H1 (cell line): ENCODE measurements around the gene ERN2. TPM values are rescaled to one million over a fixed set of nuclear protein-coding genes. Genes with fewer than 3 reads are reported as not detected.

Experiments used
- CTCF ChIA-PET: fragments of 300-600 bp; sonication (Branson Sonifier 250); formaldehyde crosslinking; loops from one replicate; lab custom pipeline; 2021; ENCODE audit not compliant: partially characterized antibody; lab: Charles Lee
- POLR2A ChIA-PET: fragments of 300-600 bp; sonication (Branson Sonifier 250); formaldehyde crosslinking; loops from one replicate; lab custom pipeline; 2021; ENCODE audit warnings: inconsistent platforms; ENCODE audit not compliant: partially characterized antibody; lab: Charles Lee
- DNase-seq, 2 experiments: peaks; one replicate each; pipeline versions ENCODE4 v3.0.0 to v3.0.0-alpha.2; 2010 to 2022; ENCODE audit warnings: low spot score in 2 of 2, low read depth in 1 of 2, mixed read lengths in 1 of 2
- FAIRE-seq: peaks from 2 replicates; lab custom pipeline; 2011; peaks lifted over from hg19 to GRCh38; lab: Jason Lieb, UNC
- H2AFZ ChIP-seq: 2 replicates; pipeline ENCODE4 v1.8.1; 2012; ENCODE audit warnings: low read length, inconsistent platforms
- H2AK5ac ChIP-seq: 2 replicates; pipeline ENCODE4 v1.6.1; 2013; ENCODE audit warnings: low read depth, low read length
- H2BK120ac ChIP-seq: replicated peaks from 2 replicates; pipeline ENCODE3; 2013; ENCODE audit warnings: low read depth, low read length, inconsistent platforms
- H2BK12ac ChIP-seq: 2 replicates; pipeline ENCODE4 v1.6.1; 2013; ENCODE audit warnings: low read depth, low read length
- H2BK15ac ChIP-seq: 2 replicates; pipeline ENCODE4 v1.6.1; 2013; ENCODE audit warnings: low read length
- H2BK20ac ChIP-seq: 2 replicates; pipeline ENCODE4 v1.6.1; 2013; ENCODE audit warnings: low read length
- H2BK5ac ChIP-seq: 2 replicates; pipeline ENCODE4 v1.6.1; 2013; ENCODE audit warnings: low read depth, low read length
- H3K14ac ChIP-seq: 2 replicates; pipeline ENCODE4 v1.6.1; 2013; ENCODE audit warnings: inconsistent platforms; ENCODE audit not compliant: insufficient read length
- H3K18ac ChIP-seq: 2 replicates; pipeline ENCODE4 v1.6.1; 2013; ENCODE audit warnings: low read length; ENCODE audit errors: extremely low read depth
- H3K23ac ChIP-seq: 2 replicates; pipeline ENCODE4 v1.6.1; 2013; ENCODE audit warnings: inconsistent platforms; ENCODE audit not compliant: insufficient read length
- H3K23me2 ChIP-seq: 2 replicates; pipeline ENCODE4 v1.6.1; 2013; ENCODE audit warnings: low read depth, low read length
- H3K27ac ChIP-seq: 2 replicates; pipeline ENCODE4 v1.6.1; 2011; ENCODE audit warnings: low read depth, low read length, inconsistent platforms
- H3K27me3 ChIP-seq, 4 experiments: replicated peaks in 1 of 4; 1 replicate in 1 of 4; 2 replicates in 3 of 4; pipeline versions ENCODE4 v1.6.1 to v1.8.1; 2011 to 2013; ENCODE audit warnings: low read length in 3 of 4, mild to moderate bottlenecking in 3 of 4, inconsistent platforms in 2 of 4, mixed read lengths in 2 of 4, moderate library complexity in 1 of 4; ENCODE audit not compliant: control insufficient read depth in 3 of 4, insufficient read depth in 3 of 4; ENCODE audit errors: extremely low read depth in 1 of 4
- H3K36me3 ChIP-seq, 4 experiments: 2 replicates each; pipeline versions ENCODE4 v1.6.1 to v1.8.1; 2011 to 2013; ENCODE audit warnings: mild to moderate bottlenecking in 4 of 4, low read length in 3 of 4, moderate library complexity in 2 of 4, control low read depth in 1 of 4, inconsistent platforms in 1 of 4; ENCODE audit not compliant: insufficient read depth in 4 of 4, control insufficient read depth in 2 of 4
- H3K4ac ChIP-seq: replicated peaks from 2 replicates; pipeline ENCODE3; 2013; ENCODE audit warnings: low read length, low read depth, mixed read lengths, inconsistent platforms; ENCODE audit not compliant: insufficient read length
- H3K4me1 ChIP-seq, 4 experiments: replicated peaks in 1 of 4; 1 replicate in 1 of 4; 2 replicates in 3 of 4; pipeline versions ENCODE4 v1.6.1 to v1.8.1; 2011 to 2013; ENCODE audit warnings: low read length in 3 of 4, inconsistent platforms in 2 of 4, mixed read lengths in 1 of 4; ENCODE audit not compliant: insufficient read depth in 4 of 4, control insufficient read depth in 3 of 4
- H3K4me2 ChIP-seq, 2 experiments: 2 replicates each; pipeline versions ENCODE4 v1.6.1 to v1.8.1; 2011 to 2013; ENCODE audit warnings: low read depth in 2 of 2, low read length in 2 of 2, control low read depth in 1 of 2, inconsistent platforms in 1 of 2, mild to moderate bottlenecking in 1 of 2; ENCODE audit not compliant: insufficient read depth in 1 of 2
- H3K4me3 ChIP-seq, 4 experiments: fragments of 200-600, 300-600 bp in 1 of 4; sonication (generic), shearing (Covaris generic), sonication (Bioruptor Twin) in 1 of 4; 2 replicates each; pipeline versions ENCODE4 v1.5.1 to v1.8.1; 2011 to 2016; ENCODE audit warnings: low read length in 4 of 4, low read depth in 3 of 4, control low read depth in 2 of 4, inconsistent platforms in 2 of 4, mild to moderate bottlenecking in 2 of 4, mixed read lengths in 1 of 4, moderate library complexity in 1 of 4; ENCODE audit not compliant: insufficient read depth in 2 of 4; ENCODE audit errors: extremely low read depth in 1 of 4
- H3K56ac ChIP-seq: replicated peaks from 2 replicates; pipeline ENCODE3; 2013; ENCODE audit warnings: low read depth, mild to moderate bottlenecking, mixed read lengths, low read length, inconsistent platforms; ENCODE audit not compliant: insufficient read length
- H3K79me1 ChIP-seq: 2 replicates; pipeline ENCODE4 v1.6.1; 2013; ENCODE audit warnings: low read depth, low read length, control low read depth
- H3K79me2 ChIP-seq, 2 experiments: 2 replicates each; pipeline versions ENCODE4 v1.6.1 to v1.8.1; 2012 to 2013; ENCODE audit warnings: low read length in 2 of 2, mild to moderate bottlenecking in 2 of 2, inconsistent platforms in 1 of 2; ENCODE audit not compliant: insufficient read depth in 2 of 2, control insufficient read depth in 1 of 2
- H3K9ac ChIP-seq, 4 experiments: replicated peaks in 1 of 4; 1 replicate in 1 of 4; 2 replicates in 3 of 4; pipeline versions ENCODE4 v1.6.1 to v1.8.1; 2011 to 2013; ENCODE audit warnings: low read depth in 3 of 4, low read length in 3 of 4, control low read depth in 2 of 4, mild to moderate bottlenecking in 2 of 4, moderate library complexity in 2 of 4, inconsistent platforms in 1 of 4; ENCODE audit errors: extremely low read depth in 1 of 4
- H3K9me3 ChIP-seq, 2 experiments: 2 replicates each; pipeline versions ENCODE4 v1.6.1 to v1.8.1; 2012 to 2013; ENCODE audit warnings: mild to moderate bottlenecking in 2 of 2, moderate library complexity in 2 of 2, control low read depth in 1 of 2, inconsistent platforms in 1 of 2, low read depth in 1 of 2, low read length in 1 of 2, mixed read lengths in 1 of 2; ENCODE audit not compliant: insufficient read depth in 2 of 2
- H4K20me1 ChIP-seq, 2 experiments: replicated peaks in 1 of 2; 2 replicates each; pipeline versions ENCODE3 to v1.8.1; 2011 to 2013; ENCODE audit warnings: inconsistent platforms in 2 of 2, low read length in 2 of 2, mild to moderate bottlenecking in 1 of 2; ENCODE audit not compliant: insufficient read depth in 2 of 2, control insufficient read depth in 1 of 2
- H4K5ac ChIP-seq: 2 replicates; pipeline ENCODE4 v1.6.1; 2013; ENCODE audit warnings: low read length, low read depth, mixed read lengths, inconsistent platforms; ENCODE audit not compliant: insufficient read length
- H4K8ac ChIP-seq: 2 replicates; pipeline ENCODE4 v1.8.0; 2013; ENCODE audit warnings: mild to moderate bottlenecking, moderate library complexity, low read length, inconsistent platforms; ENCODE audit not compliant: insufficient read depth; ENCODE audit errors: extremely low read depth
- H4K91ac ChIP-seq: replicated peaks from 2 replicates; pipeline ENCODE3; 2013; ENCODE audit warnings: low read length, mixed read lengths, inconsistent platforms; ENCODE audit not compliant: insufficient read length
- BCL11A ChIP-seq, 2 experiments: IDR thresholded peaks; one replicate each; pipeline ENCODE4 v1.6.1; 2011; ENCODE audit warnings: low read depth in 2 of 2, low read length in 2 of 2, mild to moderate bottlenecking in 2 of 2
- CHD1 ChIP-seq: IDR thresholded peaks from 2 replicates; pipeline ENCODE4 v1.6.1; 2012; ENCODE audit warnings: low read depth, low read length, improper control_type of control experiment
- CTBP2 ChIP-seq: IDR thresholded peaks from 2 replicates; pipeline ENCODE4 v1.7.0; 2011; ENCODE audit warnings: borderline replicate concordance, mild to moderate bottlenecking, moderate library complexity, mixed read lengths, low read length; ENCODE audit not compliant: insufficient read depth, insufficient read length
- FOSL1 ChIP-seq: IDR thresholded peaks from 2 replicates; pipeline ENCODE4 v1.6.1; 2011; ENCODE audit warnings: mild to moderate bottlenecking, low read depth, low read length, moderate library complexity; ENCODE audit not compliant: insufficient read depth
- JUN ChIP-seq: IDR thresholded peaks from 2 replicates; pipeline ENCODE4 v1.6.1; 2011; ENCODE audit warnings: low read depth, mild to moderate bottlenecking, improper control_type of control experiment, low read length
- JUND ChIP-seq: IDR thresholded peaks from 2 replicates; pipeline ENCODE4 v1.6.1; 2011; ENCODE audit warnings: mild to moderate bottlenecking, improper control_type of control experiment, low read length
- SIRT6 ChIP-seq: IDR thresholded peaks from one replicate; pipeline ENCODE4 v1.7.1; 2012; ENCODE audit warnings: low read length, inconsistent platforms
- SIX5 ChIP-seq: IDR thresholded peaks from 2 replicates; pipeline ENCODE4 v1.6.1; 2011; ENCODE audit warnings: mild to moderate bottlenecking, low read depth, low read length
- SP1 ChIP-seq: IDR thresholded peaks from 2 replicates; pipeline ENCODE4 v1.6.1; 2011; ENCODE audit warnings: low read depth, low read length
- SUZ12 ChIP-seq: fragments of 200-600 bp; sonication (generic); IDR thresholded peaks from 2 replicates; pipeline ENCODE4 v1.6.1; 2012; ENCODE audit warnings: mild to moderate bottlenecking, inconsistent platforms, low read length, moderate library complexity, mixed read lengths
- WGBS, 2 experiments: shearing (Covaris generic) in 1 of 2; methylation state at CpG; one replicate each; pipeline versions ENCODE4 v1.1.6 to v1.1.7; 2013 to 2015; ENCODE audit warnings: low lambda C conversion rate in 2 of 2, mixed read lengths in 2 of 2, inconsistent platforms in 1 of 2, low coverage in 1 of 2, missing lambda C conversion rate in 1 of 2; ENCODE audit not compliant: insufficient replicate concordance in 2 of 2, insufficient coverage in 1 of 2, insufficient read length in 1 of 2; ENCODE audit errors: extremely low coverage in 1 of 2, missing lambda C conversion rate in 1 of 2; 5-methylcytosine and 5-hydroxymethylcytosine counted together
- polyA plus RNA-seq, 7 experiments: library from polyadenylated mRNA; depleted of rRNA in 3 of 7; stranded (reverse) in 5 of 7; unstranded in 2 of 7; fragments of >200 nt in 5 of 7; fragments of 200-250 nt in 2 of 7; gene quantifications; 1 replicate in 5 of 7; 2 replicates in 1 of 7; 4 replicates in 1 of 7; pipeline versions ENCODE4 v1.2.1 to v1.2.3, GENCODE V29; 2011 to 2013; ENCODE audit warnings: missing spikeins in 2 of 7, mixed read lengths in 2 of 7
- total RNA-seq: library from RNA; stranded (reverse); fragmentation: NEBNext Ultra II Directional; extraction: Animal tissue kit (Norgen Biotek cat#: 25700); gene quantifications from 2 replicates; pipeline ENCODE4 v1.2.1, GENCODE V29; 2021
- TF ChIP-seq, protein P1 (sequence below): IDR thresholded peaks from 2 replicates; pipeline ENCODE4 v1.6.1; 2012; ENCODE audit warnings: inconsistent platforms
- TF ChIP-seq, protein P2 (sequence below): IDR thresholded peaks from 2 replicates; pipeline ENCODE4 v1.6.1; 2011; ENCODE audit warnings: low read depth, mild to moderate bottlenecking, low read length; ENCODE audit not compliant: insufficient read depth

Gene ERN2
- total and polyA plus RNA-seq, 2 of the 8 experiments (the other 6 are each of a cell fraction or from before 2014, with no cell fraction given), result 2.4 to 4.4 TPM

DNA sequence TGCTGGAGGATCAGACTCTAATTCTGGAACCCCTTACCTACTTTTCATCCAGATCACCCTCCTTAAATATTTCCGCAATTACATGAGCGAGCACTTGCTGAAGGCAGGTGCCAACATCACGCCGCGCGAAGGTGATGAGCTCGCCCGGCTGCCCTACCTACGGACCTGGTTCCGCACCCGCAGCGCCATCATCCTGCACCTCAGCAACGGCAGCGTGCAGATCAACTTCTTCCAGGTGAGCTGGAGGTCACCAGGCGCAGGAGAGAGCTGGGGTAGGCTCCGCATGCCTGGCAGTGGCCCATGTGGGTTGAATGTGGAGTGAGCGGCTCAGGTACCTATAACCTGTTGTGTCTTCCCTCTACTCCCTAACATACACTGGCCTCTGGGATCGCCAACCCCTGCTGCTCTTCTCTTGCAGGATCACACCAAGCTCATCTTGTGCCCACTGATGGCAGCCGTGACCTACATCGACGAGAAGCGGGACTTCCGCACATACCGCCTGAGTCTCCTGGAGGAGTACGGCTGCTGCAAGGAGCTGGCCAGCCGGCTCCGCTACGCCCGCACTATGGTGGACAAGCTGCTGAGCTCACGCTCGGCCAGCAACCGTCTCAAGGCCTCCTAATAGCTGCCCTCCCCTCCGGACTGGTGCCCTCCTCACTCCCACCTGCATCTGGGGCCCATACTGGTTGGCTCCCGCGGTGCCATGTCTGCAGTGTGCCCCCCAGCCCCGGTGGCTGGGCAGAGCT lies 23.4 kb downstream of the ERN2 start:
- H3K36me3 ChIP-seq, result peaks cover 25 to 69% (median 56%) of the 10 kb centered on the region in 4 experiments
- no peak overlapping the region for H3K14ac ChIP-seq
- H3K56ac ChIP-seq, result no peak overlapping the region
- H4K91ac ChIP-seq, result no peak overlapping the region
- no peaks in the 10 kb centered on the region for H3K79me1 ChIP-seq
- H2BK15ac ChIP-seq, result no peak overlapping the region
- H3K4me3 ChIP-seq, result no peak overlapping the region
- peaks cover 7 to 10% of the 10 kb centered on the region in 2 experiments for H4K20me1 ChIP-seq
- H4K5ac ChIP-seq, result no peak overlapping the region
- no peaks in the 10 kb centered on the region for H3K79me2 ChIP-seq
- no peak overlapping the region for H2BK12ac ChIP-seq
- H3K9me3 ChIP-seq, result no peaks in the 10 kb centered on the region
- no peak overlapping the region for H3K9ac ChIP-seq
- ChIA-PET CTCF (interaction anchor here (0.8 to 1.3 kb wide), 2 partner anchors 11 to 21 kb away, joined by 3 read pairs; partner anchors contain the start of gene PLK1), POLR2A (interaction anchor here (0.6 to 12.9 kb wide), 7 partner anchors 8 to 39 kb away, joined by 3 to 230 read pairs (median 4); partner anchors contain the start of genes ERN2 and PLK1)
- no peak overlapping the region for H3K27ac ChIP-seq
- peaks cover 4% of the 10 kb centered on the region; the same call in 1 of the 2 replicates for H3K23me2 ChIP-seq
- H2AK5ac ChIP-seq, result no peak overlapping the region
- no peak overlapping the region for H2AFZ ChIP-seq
- H2BK5ac ChIP-seq, result no peak overlapping the region
- no peak overlapping the region for H3K4me2 ChIP-seq
- no peak overlapping the region for H2BK120ac ChIP-seq
- H3K18ac ChIP-seq, result no peak overlapping the region
- peaks cover 0 to 5% (median 4%) of the 10 kb centered on the region in 4 experiments; a peak in 5 of 7 replicates for H3K4me1 ChIP-seq
- 94% methylated on average over 36 of the region's 36 CpGs; no CpG with 5 or more reads in 1 of the 2 experiments for WGBS, 2 experiments
- no peaks in the 10 kb centered on the region for H3K27me3 ChIP-seq
- no peak overlapping the region for H4K8ac ChIP-seq
- H2BK20ac ChIP-seq, result no peak overlapping the region
- DNase-seq (no peak), FAIRE-seq (no peak)
- H3K4ac ChIP-seq, result no peak overlapping the region
- no peak overlapping the region for H3K23ac ChIP-seq
- TF ChIP-seq, protein P1, sequence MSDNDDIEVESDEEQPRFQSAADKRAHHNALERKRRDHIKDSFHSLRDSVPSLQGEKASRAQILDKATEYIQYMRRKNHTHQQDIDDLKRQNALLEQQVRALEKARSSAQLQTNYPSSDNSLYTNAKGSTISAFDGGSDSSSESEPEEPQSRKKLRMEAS, result no peak
- no peak for TF ChIP-seq SP1
- TF ChIP-seq JUND, result no peak
- TF ChIP-seq SIRT6, result no peak
- TF ChIP-seq, protein P2, sequence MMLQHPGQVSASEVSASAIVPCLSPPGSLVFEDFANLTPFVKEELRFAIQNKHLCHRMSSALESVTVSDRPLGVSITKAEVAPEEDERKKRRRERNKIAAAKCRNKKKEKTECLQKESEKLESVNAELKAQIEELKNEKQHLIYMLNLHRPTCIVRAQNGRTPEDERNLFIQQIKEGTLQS, result no peak
- TF ChIP-seq BCL11A (IDR thresholded peaks at IDR 0.05; ENCODE audit: low read depth in 2 of 2, low read length in 2 of 2), result no peak
- no peak for TF ChIP-seq CHD1
- TF ChIP-seq CTBP2, result no peak
- TF ChIP-seq JUN, result no peak
- TF ChIP-seq SIX5, result no peak
- no peak for TF ChIP-seq FOSL1
- no peak for TF ChIP-seq SUZ12
